DND-41 (cell line): ENCODE measurements around the gene ST8SIA2.

Experiments used
- ATAC-seq: fragments of 200-7000 bp; cut with Tn5 transposase; 3 replicates; pipeline ENCODE4 v1.9.1; 2021; ENCODE audit warnings: low read depth; ENCODE audit not compliant: insufficient read depth
- DNase-seq: peaks from one replicate; pipeline ENCODE4 v3.0.0-alpha.2; 2020
- H2AFZ ChIP-seq: 2 replicates; pipeline ENCODE4 v1.6.0; 2012; ENCODE audit warnings: low read depth, low read length
- H3K27ac ChIP-seq: 2 replicates; pipeline ENCODE4 v1.5.1; 2012; ENCODE audit warnings: low read length, inconsistent platforms
- H3K27me3 ChIP-seq: fragments of 200-600 bp; sonication (generic); 2 replicates; pipeline ENCODE4 v1.6.0; 2012; ENCODE audit warnings: low read length, mild to moderate bottlenecking, inconsistent platforms; ENCODE audit not compliant: insufficient read depth, poor library complexity
- H3K36me3 ChIP-seq: 2 replicates; pipeline ENCODE4 v1.5.1; 2012; ENCODE audit warnings: low read length, inconsistent platforms; ENCODE audit not compliant: insufficient read depth
- H3K4me1 ChIP-seq: 2 replicates; pipeline ENCODE4 v1.5.1; 2012; ENCODE audit warnings: mild to moderate bottlenecking, low read length; ENCODE audit not compliant: insufficient read depth
- H3K4me2 ChIP-seq: 2 replicates; pipeline ENCODE4 v1.6.0; 2012; ENCODE audit warnings: mild to moderate bottlenecking, moderate library complexity, low read length, inconsistent platforms; ENCODE audit not compliant: insufficient read depth
- H3K4me3 ChIP-seq, 2 experiments: fragments of 200-600 bp in 1 of 2; shearing (Covaris generic) in 1 of 2; 2 replicates each; pipeline ENCODE4 v1.5.1; 2012 to 2016; ENCODE audit warnings: inconsistent platforms in 2 of 2, low read length in 2 of 2, mild to moderate bottlenecking in 2 of 2, low read depth in 1 of 2, moderate library complexity in 1 of 2
- H3K79me2 ChIP-seq: 2 replicates; pipeline ENCODE4 v1.6.0; 2012; ENCODE audit warnings: low read length, inconsistent platforms; ENCODE audit not compliant: insufficient read depth
- H3K9ac ChIP-seq: 2 replicates; pipeline ENCODE4 v1.6.0; 2012; ENCODE audit warnings: low read depth, mild to moderate bottlenecking, inconsistent platforms, low read length, moderate library complexity
- H3K9me3 ChIP-seq: 2 replicates; pipeline ENCODE4 v1.5.1; 2012; ENCODE audit warnings: low read length, moderate library complexity, mild to moderate bottlenecking, inconsistent platforms; ENCODE audit not compliant: insufficient read depth, severe bottlenecking
- H4K20me1 ChIP-seq: 2 replicates; pipeline ENCODE4 v1.6.0; 2012; ENCODE audit warnings: low read length; ENCODE audit not compliant: insufficient read depth
- EZH2 ChIP-seq: IDR thresholded peaks from 3 replicates; pipeline ENCODE4 v1.6.1; 2012; ENCODE audit warnings: borderline replicate concordance, low read depth, mild to moderate bottlenecking, moderate library complexity, low read length, inconsistent platforms; ENCODE audit not compliant: severe bottlenecking
- TF ChIP-seq, protein P1 (sequence below): IDR thresholded peaks from 2 replicates; pipeline ENCODE4 v1.5.1; 2012; ENCODE audit warnings: borderline replicate concordance, low read length, moderate library complexity, mild to moderate bottlenecking; ENCODE audit not compliant: poor library complexity, severe bottlenecking; ENCODE audit errors: extremely low read depth

ST8SIA2 gene

DNA sequence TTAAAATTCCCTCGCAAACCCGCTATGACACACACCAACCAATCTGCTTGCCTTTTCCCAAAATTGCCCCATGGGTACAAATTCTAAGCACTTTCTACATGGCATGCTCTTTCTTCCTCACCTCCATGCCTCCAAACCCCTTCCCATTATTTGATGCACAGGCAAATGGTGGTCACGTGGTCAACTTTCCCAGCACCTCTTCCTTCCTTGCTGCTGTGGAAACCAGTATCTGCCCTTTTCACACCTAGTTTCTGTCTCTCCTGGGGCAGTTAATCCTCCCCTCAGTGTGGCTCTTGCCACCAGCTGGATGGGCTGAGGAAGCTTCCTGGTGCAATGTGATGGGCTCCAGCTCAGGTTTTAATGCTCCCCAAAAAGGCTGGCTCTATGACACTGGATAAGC, 38.4 kb upstream of the ST8SIA2 start:
- Histone ChIP-seq H3K4me2 (no peak overlapping the region), H3K79me2 (no peaks in the 10 kb centered on the region), H2AFZ (no peak overlapping the region), H3K9ac (no peak overlapping the region), H3K4me1 (no peaks in the 10 kb centered on the region), H3K27me3 (no peaks in the 10 kb centered on the region), H3K9me3 (no peaks in the 10 kb centered on the region), H3K27ac (no peak overlapping the region), H4K20me1 (no peaks in the 10 kb centered on the region), H3K4me3 (no peak overlapping the region), H3K36me3 (no peaks in the 10 kb centered on the region)
- no peak for TF ChIP-seq EZH2
- TF ChIP-seq, protein P1, sequence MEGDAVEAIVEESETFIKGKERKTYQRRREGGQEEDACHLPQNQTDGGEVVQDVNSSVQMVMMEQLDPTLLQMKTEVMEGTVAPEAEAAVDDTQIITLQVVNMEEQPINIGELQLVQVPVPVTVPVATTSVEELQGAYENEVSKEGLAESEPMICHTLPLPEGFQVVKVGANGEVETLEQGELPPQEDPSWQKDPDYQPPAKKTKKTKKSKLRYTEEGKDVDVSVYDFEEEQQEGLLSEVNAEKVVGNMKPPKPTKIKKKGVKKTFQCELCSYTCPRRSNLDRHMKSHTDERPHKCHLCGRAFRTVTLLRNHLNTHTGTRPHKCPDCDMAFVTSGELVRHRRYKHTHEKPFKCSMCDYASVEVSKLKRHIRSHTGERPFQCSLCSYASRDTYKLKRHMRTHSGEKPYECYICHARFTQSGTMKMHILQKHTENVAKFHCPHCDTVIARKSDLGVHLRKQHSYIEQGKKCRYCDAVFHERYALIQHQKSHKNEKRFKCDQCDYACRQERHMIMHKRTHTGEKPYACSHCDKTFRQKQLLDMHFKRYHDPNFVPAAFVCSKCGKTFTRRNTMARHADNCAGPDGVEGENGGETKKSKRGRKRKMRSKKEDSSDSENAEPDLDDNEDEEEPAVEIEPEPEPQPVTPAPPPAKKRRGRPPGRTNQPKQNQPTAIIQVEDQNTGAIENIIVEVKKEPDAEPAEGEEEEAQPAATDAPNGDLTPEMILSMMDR, result no peak
- no peak for DNase-seq
- ATAC-seq, result no peak

DNA sequence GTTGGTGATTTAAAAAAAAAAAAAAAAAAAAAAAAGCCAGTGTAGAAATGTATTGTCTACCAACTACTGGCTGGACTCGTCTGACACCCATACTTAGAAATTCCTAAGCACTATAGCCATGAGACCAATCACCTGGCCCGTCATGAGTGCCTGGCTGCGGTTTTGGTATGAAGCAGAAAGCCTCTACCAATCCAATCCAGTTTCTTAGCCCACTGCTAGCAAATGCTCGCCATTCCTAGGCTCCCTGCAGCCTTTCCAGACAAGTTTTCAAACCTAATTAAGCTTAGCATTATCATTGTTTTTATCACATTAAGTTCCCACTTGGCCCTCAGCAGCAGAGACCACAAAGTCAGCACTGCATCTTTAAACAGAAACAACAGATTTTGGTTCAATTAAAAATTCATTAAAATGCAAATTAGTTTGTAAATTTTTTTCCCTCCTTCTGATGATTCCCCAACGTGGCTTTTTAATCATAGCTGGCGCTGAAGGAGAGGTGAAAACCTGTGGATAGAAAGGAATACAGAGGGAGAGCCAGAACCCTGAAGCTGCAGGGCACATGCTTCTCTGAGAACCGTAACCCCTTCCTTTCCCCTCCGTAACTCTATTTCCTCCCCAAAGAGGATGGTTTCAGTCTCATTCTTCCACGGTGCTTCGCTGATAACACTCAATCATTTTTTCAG, 32.2 kb upstream of the ST8SIA2 start:
- no peak overlapping the region for H3K27ac ChIP-seq
- H3K27me3 ChIP-seq, result no peaks in the 10 kb centered on the region
- H3K36me3 ChIP-seq, result no peaks in the 10 kb centered on the region
- H3K4me3 ChIP-seq, result no peak overlapping the region
- DNase-seq (no peak), ATAC-seq (no peak)
- no peak overlapping the region for H2AFZ ChIP-seq
- H3K79me2 ChIP-seq, result no peaks in the 10 kb centered on the region
- no peaks in the 10 kb centered on the region for H3K4me1 ChIP-seq
- TF ChIP-seq, protein P1, result no peak
- no peak for TF ChIP-seq EZH2
- H3K9ac ChIP-seq, result no peak overlapping the region
- no peaks in the 10 kb centered on the region for H3K9me3 ChIP-seq
- H4K20me1 ChIP-seq, result no peaks in the 10 kb centered on the region
- no peak overlapping the region for H3K4me2 ChIP-seq

DNA sequence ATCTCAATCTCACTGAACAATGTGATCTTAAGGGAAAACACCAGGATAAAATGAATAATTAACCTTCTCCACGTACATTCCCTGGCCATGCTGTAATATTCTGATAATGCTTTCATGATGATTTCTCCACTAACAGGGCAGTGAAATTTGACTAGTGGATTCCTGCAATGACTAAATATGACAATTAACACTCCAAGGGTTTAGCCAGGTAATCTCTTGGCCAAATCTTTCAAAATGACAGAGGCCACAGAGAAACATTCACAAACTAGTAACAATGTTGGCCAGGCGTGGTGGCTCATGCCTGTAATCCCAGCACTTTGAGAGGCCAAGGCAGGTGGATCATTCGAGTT, 31.7 kb upstream of the ST8SIA2 start:
- TF ChIP-seq EZH2, result no peak
- TF ChIP-seq, protein P1, result no peak
- Histone ChIP-seq H3K9me3 (no peaks in the 10 kb centered on the region), H3K27me3 (no peaks in the 10 kb centered on the region), H3K79me2 (no peaks in the 10 kb centered on the region), H3K9ac (no peak overlapping the region), H3K4me3 (no peak overlapping the region), H3K4me1 (no peaks in the 10 kb centered on the region), H3K27ac (no peak overlapping the region), H3K36me3 (no peaks in the 10 kb centered on the region), H3K4me2 (no peak overlapping the region), H2AFZ (no peak overlapping the region), H4K20me1 (no peaks in the 10 kb centered on the region)
- no peak for DNase-seq
- no peak for ATAC-seq

DNA sequence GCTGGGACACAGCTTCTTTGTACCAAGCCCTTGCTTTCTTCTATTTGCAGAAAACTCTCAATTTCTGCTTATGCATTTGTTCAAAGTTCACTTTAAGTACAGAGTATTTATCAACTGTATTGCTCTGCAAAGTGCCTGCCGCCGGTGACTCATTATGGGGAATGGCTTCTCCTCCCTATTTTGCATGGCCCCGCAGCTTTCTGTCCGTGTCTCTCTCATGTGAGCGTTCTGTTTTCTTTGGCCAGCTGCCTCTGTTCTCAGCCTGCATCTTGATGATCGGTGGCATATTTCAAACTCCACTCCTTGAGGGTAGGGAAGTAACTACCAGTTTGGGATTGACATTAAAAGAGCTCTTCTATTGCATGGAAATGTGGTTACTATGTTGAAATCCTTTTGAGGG, 28.6 kb upstream of the ST8SIA2 start:
- Histone ChIP-seq H3K27me3 (no peaks in the 10 kb centered on the region), H3K4me3 (no peak overlapping the region), H3K4me2 (no peak overlapping the region), H3K36me3 (no peaks in the 10 kb centered on the region), H3K79me2 (no peaks in the 10 kb centered on the region), H4K20me1 (no peaks in the 10 kb centered on the region), H2AFZ (no peak overlapping the region), H3K27ac (no peak overlapping the region), H3K9me3 (no peaks in the 10 kb centered on the region), H3K4me1 (no peaks in the 10 kb centered on the region), H3K9ac (no peak overlapping the region)
- no peak for TF ChIP-seq EZH2
- TF ChIP-seq, protein P1, result no peak
- no peak for ATAC-seq
- no peak for DNase-seq
